ENCODE data around the gene GADD45G. TPM values are rescaled to one million over a fixed set of nuclear protein-coding genes. Genes with fewer than 3 reads are reported as not detected.

The GADD45G gene
- total and polyA plus RNA-seq, 2 of the 8 experiments (the other 6 are each of a cell fraction or from before 2014, with no cell fraction given) = 7.0 to 11.4 TPM

DNA sequence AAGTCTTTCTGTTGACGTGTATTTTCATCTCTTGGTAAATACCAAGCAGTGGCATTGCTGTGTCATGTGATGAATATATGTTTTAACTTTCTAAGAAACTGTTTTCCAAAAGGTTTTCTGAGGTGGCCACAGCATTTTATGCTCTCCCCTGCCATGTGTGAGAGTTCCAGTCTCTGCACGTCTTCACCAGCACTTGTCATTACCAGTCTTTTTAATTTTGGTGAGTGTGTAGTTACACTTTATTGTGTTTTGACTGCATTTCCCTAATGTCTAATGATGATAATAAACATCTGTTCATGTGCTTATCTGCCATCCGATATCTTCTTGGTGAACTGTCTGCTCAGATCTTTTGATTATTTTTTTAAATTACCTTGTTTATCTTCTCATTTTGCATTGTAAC lies 27.4 kb upstream of the GADD45G start:
- Histone ChIP-seq H2AK5ac (ENCODE audit: low read depth, low read length) (no peak overlapping the region), H2BK20ac (ENCODE audit: low read length) (no peak overlapping the region), H3K27ac (ENCODE audit: low read depth, low read length) (no peak overlapping the region), H4K5ac (ENCODE audit: insufficient read length, low read depth, low read length) (no peak overlapping the region), H3K9me3 (ENCODE audit: insufficient read depth in 2 of 2, low read depth in 1 of 2, low read length in 1 of 2) (no peaks in the 10 kb centered on the region), H2BK5ac (ENCODE audit: low read depth, low read length) (no peak overlapping the region), H2BK120ac (replicated peaks; ENCODE audit: low read depth, low read length) (no peak overlapping the region), H3K27me3 (replicated peaks in 1 of 4; ENCODE audit: control insufficient read depth in 3 of 4, extremely low read depth in 1 of 4, insufficient read depth in 3 of 4, low read length in 3 of 4) (no peaks in the 10 kb centered on the region), H2BK12ac (ENCODE audit: low read depth, low read length) (no peak overlapping the region), H3K79me2 (ENCODE audit: control insufficient read depth in 1 of 2, insufficient read depth in 2 of 2, low read length in 2 of 2) (no peaks in the 10 kb centered on the region), H4K91ac (replicated peaks; ENCODE audit: insufficient read length, low read length) (no peak overlapping the region), H3K14ac (ENCODE audit: insufficient read length) (no peak overlapping the region), H3K9ac (replicated peaks in 1 of 4; ENCODE audit: extremely low read depth in 1 of 4, low read depth in 3 of 4, low read length in 3 of 4) (no peak overlapping the region), H3K79me1 (ENCODE audit: low read depth, low read length) (no peaks in the 10 kb centered on the region), H3K23ac (ENCODE audit: insufficient read length) (no peak overlapping the region), H2BK15ac (ENCODE audit: low read length) (no peak overlapping the region), H3K36me3 (ENCODE audit: control insufficient read depth in 2 of 4, insufficient read depth in 4 of 4, low read length in 3 of 4) (no peaks in the 10 kb centered on the region), H3K4me3 (ENCODE audit: extremely low read depth in 1 of 4, insufficient read depth in 2 of 4, low read depth in 3 of 4, low read length in 4 of 4) (no peak overlapping the region), H3K56ac (replicated peaks; ENCODE audit: insufficient read length, low read depth, low read length) (no peak overlapping the region), H2AFZ (ENCODE audit: low read length) (no peak overlapping the region), H3K4ac (replicated peaks; ENCODE audit: insufficient read length, low read depth, low read length) (no peak overlapping the region), H4K8ac (ENCODE audit: extremely low read depth, insufficient read depth, low read length) (no peak overlapping the region), H3K4me2 (ENCODE audit: insufficient read depth in 1 of 2, low read depth in 2 of 2, low read length in 2 of 2) (no peak overlapping the region), H3K23me2 (ENCODE audit: low read depth, low read length) (no peaks in the 10 kb centered on the region), H4K20me1 (replicated peaks in 1 of 2; ENCODE audit: control insufficient read depth in 1 of 2, insufficient read depth in 2 of 2, low read length in 2 of 2) (peaks cover 0 to 2% of the 10 kb centered on the region in 2 experiments), H3K18ac (ENCODE audit: extremely low read depth, low read length) (no peak overlapping the region), H3K4me1 (replicated peaks in 1 of 4; ENCODE audit: control insufficient read depth in 3 of 4, insufficient read depth in 4 of 4, low read length in 3 of 4) (no peaks in the 10 kb centered on the region)
- DNase-seq (ENCODE audit: low read depth in 1 of 2, low spot score in 2 of 2) (no peak), FAIRE-seq (no peak)
- TF ChIP-seq HDAC6 (IDR thresholded peaks at IDR 0.05; ENCODE audit: low read depth, low read length) (no peak), TAF7 (optimal IDR thresholded peaks at IDR 0.05; ENCODE audit: borderline replicate concordance, low read depth, low read length) (no peak), CHD2 (IDR thresholded peaks at IDR 0.05; ENCODE audit: low read length) (no peak), CTBP2 (IDR thresholded peaks at IDR 0.05; ENCODE audit: borderline replicate concordance, insufficient read depth, insufficient read length, low read length) (no peak), NANOG (IDR thresholded peaks at IDR 0.05; ENCODE audit: insufficient read depth, low read depth, low read length, poor library complexity, severe bottlenecking) (no peak), CEBPB (IDR thresholded peaks at IDR 0.05; ENCODE audit: low read depth, low read length) (no peak), SUZ12 (IDR thresholded peaks at IDR 0.05; ENCODE audit: low read length) (no peak), FOSL1 (IDR thresholded peaks at IDR 0.05; ENCODE audit: insufficient read depth, low read depth, low read length) (no peak), BACH1 (IDR thresholded peaks at IDR 0.05; ENCODE audit: low read length) (no peak), SIN3A (conservative IDR thresholded peaks at IDR 0.05 in 1 of 2, IDR thresholded peaks at IDR 0.05 in 1 of 2; ENCODE audit: low read depth in 1 of 2, low read length in 2 of 2) (no peak), GTF2F1 (IDR thresholded peaks at IDR 0.05; ENCODE audit: borderline replicate concordance, low read depth, low read length) (no peak)
- 92% methylated on average over 3 of the region's 3 CpGs; no CpG with 5 or more reads in 1 of the 2 experiments for WGBS, 2 experiments (ENCODE audit: extremely low coverage in 1 of 2, insufficient coverage in 1 of 2, insufficient read length in 1 of 2, insufficient replicate concordance in 2 of 2, low coverage in 1 of 2, low lambda C conversion rate in 2 of 2, missing lambda C conversion rate in 1 of 2)
- ChIA-PET CTCF (ENCODE audit: partially characterized antibody) (interaction anchor here (0.9 to 7.1 kb wide), 12 partner anchors 12 to 525 kb away, joined by 3 to 101 read pairs (median 5); no protein-coding TSS in a partner anchor), POLR2A (ENCODE audit: partially characterized antibody) (interaction anchor here (0.8 to 0.9 kb wide), 2 partner anchors 11 to 27 kb away, joined by 3 read pairs; partner anchors contain the start of gene GADD45G)
